Measurements from ENCODE around the gene CACNA1A.
"Not testable (repeated sequence)": the region's sequence is repeated elsewhere in the genome, so short reads cannot be mapped to it uniquely, and the experiment has no call there.

CACNA1A gene

DNA sequence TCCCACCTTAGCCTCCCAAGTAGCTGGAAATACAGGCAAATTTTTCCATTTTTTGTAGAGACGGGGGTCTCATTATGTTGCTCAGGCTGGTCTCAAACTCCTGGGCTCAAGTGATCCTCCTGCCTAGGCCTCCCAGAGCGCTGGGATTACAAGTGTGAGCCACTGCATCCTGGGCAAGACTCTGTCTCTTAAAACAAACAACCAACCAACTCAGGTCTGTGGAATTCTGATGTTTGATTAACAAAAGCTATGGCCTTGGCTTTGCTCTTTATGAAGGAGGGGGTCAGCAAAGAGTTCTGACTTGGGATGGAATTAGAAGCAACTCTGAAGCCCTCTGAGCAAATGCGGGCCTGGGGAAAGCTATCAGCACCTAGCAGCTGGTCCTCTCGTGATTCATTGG is 238.4 kb downstream of the CACNA1A start:
- DNase-seq, result no peak

DNA sequence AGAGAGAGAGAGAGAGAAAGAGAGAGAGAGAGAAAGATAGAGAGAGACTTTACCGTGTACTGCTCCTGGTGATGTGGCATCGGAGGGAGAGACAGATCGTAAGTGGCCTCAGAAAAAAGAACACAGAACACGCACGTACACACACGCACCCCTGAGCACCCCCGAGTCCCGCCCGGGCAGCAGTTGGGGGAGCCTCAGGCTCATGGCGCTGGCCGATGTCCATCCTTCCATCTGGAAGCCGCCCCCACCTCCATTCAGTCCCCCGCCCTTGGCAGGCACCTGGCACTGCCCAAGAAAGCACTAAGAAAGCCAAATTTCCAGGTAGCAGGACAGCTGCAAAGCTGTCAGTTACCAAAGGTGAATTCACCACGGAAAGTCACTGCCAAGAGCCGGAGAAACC is 239.1 kb downstream of the CACNA1A start:
- DNase-seq, result no peak

DNA sequence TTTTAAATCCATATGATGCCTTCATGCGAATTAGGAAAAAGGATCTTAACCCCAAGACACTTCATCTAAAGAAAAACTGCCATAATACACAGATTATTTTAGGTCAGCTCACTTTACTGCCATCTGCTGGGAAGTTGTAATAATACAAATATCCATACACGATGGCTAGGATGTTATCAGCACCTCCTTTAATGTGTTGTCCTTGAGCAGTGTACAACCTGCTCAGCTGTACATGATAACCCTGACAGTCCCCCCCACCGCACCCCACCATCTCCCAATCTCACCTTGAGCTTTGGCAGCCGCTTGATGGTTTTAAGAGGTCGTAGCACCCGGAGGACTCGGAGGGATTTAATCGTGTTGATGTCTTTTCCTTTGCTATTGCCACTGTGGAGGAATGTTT is 243.8 kb downstream of the CACNA1A start:
- DNase-seq, result no peak

DNA sequence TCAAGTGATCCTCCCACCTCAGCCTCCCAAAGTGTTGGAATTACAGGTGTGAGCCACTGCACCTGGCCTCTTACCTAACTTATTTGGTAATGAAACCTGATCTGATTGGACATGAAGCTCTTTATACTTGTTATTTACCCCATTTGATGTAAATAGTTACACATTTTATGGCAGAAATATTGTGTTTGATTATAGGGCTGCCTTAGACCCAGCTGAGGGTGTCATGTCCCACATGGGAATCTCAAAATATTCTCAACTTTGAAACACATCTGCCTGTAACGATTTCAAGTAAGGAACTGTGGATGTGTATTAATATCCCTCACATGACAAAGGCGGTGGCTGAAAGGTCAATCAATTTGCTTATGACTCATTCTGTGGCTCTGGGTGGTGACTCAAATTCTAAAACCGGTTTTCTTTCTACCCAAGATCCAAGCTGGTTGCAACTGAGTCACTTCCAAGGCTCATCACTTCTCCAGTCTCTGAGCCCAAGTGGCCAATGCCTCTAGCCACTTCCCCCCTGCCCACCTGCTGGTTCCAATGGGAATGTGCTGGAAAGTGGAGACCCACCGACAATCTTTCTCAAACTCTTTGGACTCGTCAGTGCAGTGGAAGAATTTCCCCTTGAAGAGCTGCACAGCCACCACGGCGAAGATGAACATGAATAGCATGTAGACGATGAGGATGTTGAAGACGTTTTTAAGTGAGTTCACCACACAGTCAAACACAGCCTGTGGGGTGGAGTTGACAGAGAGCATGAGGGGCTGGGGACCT is 245.2 kb downstream of the CACNA1A start:
- no peak for DNase-seq

DNA sequence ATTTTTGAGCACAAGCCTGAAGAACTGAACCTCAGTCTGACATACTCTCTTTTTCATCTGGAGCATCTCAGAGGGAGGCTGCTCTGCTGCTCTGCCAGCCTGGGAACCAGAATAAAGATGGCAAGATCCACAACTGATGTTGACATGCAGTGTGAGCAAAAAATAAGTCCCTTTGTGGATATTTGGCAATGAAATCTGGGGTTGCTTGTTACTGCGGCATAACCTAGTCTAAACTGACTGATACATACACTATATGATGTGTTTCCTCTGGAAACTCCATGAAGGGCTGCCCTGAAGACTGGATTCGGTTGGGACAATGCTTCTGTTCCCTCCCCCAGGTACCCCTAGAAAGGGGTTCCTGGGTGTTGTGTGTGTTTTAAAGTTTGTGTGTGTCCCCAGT is 249.4 kb downstream of the CACNA1A start:
- DNase-seq, result no peak

DNA sequence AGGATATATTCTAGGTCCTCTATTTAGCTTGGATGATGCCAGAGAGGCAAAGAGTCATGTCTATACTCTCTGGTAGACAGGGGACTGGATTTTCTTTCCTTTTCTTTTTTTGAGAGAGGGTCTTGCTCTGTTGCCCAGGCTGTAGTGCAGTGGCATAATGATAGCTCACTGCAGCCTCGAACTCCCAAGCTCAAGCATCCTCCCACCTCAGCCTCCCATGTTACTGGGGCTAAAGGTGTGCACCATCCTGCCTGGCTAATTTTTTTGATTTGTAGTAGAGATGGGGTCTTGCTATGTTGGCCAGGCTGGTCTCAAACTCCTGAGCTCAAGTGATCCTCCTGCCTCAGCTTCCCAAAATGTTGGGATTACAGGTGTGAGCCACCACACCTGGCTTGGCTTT is 249.9 kb downstream of the CACNA1A start:
- not testable (repeated sequence) for DNase-seq

DNA sequence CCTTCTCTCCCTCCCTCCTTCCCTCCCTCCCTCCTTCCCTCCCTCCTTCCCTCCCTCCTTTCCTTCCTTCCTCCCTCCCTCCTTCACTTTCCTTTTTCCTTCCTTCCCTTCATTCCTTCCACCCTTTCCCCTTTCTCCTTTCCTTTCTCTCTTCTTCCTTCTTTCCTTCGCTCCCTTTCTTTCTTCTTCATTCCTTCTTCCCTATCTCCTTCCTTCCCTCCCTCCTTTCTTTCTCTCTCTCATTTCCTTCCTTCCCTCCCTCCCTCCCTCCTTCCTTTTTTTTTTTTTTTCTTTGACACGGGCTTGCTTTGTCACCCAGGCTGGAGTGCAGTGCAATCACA is 250.6 kb downstream of the CACNA1A start:
- no peak for DNase-seq

DNA sequence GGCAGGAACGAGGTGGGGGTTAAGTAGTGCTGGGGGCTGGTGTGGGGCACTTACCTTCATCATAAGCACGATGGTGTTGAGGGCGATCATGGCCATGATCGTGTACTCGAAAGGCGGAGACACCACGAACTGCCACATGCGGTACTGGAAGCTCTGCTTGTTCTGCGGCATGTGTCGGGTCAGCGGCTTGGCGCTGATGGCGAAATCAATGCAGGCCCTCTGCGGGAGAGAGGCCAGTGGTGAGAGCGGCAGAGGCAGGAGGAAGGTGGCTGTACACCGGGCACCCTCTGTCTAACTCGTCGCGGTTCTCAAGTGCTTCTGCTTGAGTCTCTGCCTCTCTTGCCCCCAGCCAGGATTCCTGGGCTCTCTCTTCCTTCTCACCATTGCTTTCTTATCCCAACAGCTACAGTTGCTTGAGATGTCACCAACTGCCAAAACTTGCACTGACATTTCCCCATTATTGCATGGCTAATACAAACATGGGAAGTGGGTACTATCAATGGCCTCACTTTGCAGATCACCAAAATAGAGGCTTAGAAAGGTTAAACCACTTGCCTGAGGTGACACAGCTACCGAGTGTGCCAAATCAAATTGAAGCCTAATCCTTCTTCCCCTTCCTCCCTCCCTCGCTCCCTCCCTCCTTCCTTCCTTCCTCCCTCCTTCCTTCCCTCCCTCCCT is 251.1 kb downstream of the CACNA1A start:
- no peak for DNase-seq

DNA sequence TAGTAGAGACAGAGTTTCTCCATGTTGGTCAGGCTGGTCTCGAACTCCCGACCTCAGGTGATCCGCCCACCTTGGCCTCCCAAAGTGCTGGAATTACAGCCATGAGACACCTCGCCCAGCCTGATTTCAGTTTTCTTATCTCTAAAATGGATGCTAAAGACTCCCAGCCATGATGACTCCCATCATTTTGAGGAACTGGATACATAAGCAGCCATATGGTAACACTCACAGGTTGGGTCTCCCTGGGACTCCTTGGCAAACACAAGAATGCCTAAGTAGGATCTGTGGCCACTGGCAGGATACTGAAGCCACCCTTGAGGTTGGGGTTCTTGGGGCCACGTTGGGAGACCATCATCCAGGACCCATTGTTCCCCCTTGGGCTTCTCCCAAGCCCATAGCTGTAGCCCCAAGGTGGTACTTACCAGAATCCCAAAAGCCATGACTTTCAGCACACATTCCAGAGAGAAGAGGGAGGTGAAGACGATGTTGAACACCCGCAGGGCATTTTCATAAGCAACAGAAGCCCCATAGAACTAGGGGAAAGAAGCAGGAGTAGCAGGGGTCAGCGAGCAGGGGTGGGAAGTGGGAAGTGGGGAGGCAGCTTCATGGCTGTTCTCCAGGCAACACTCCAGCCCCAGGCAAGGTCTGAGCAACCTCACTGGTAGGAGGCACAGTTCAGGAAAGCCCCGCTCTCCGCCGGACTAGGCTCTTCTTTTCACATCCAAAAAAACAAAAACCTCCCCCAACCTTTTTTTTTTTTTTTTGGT is 253.5 kb downstream of the CACNA1A start:
- no peak for DNase-seq

DNA sequence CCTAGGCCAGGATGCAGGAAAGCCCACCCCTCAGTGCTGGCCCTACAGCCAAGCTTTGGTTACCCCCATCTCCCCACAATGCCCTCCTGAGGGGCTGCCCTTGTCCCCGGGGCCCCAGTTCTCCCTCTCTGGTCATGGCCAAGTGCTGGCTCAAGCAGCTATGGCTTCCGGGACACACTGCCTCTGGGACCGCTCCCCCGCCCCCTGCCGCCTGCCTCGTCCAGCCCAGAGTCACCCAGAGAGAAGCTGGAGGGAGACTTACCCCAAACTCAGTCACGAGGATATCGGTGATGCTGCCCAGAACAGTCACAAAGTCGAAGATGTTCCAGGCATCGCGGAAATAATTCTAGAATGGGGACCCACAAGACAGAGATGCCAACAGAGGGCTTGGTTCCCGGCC is 261.4 kb downstream of the CACNA1A start:
- no peak for DNase-seq

DNA sequence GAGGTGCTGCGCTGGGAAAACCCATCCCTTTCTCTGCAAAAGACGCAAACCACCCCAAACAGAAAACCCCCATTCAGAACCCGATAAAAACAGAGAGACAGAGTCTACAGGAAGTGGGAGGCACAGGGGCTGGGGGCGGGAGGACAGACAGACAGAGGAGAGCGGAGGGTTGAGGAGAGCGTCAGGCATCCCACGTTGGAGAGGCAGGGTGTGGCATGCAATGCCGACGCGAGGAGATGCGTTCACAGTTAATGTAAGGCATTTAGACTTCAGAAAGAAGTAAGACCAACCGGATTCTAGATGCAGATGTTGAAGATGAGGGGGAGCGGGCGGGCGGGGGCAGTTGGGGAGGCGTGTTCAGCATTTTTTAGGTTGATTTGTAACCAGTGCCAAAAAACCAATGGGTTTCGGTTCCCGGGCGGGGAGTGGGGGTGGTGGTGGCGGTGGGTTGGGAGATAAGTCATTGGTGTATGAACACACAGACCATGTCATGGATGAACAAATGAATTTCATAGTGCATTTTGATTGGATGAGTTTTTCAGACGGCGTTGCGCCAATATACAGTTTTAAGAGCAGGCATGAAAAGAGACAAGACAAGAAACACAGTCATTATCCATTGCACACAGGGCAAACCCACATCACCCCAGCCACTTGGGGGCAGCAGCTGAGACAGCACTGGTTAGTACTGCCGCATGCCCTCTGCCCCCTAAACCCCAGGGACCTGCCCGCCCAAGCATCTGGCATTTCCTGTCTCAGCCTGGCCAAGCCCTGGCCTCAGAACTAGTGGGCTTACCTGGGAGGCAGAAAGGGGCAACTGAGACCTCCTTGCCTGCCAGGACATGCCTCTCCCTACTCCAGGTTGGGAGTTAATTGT is 264.8 kb downstream of the CACNA1A start:
- no peak for DNase-seq

DNA sequence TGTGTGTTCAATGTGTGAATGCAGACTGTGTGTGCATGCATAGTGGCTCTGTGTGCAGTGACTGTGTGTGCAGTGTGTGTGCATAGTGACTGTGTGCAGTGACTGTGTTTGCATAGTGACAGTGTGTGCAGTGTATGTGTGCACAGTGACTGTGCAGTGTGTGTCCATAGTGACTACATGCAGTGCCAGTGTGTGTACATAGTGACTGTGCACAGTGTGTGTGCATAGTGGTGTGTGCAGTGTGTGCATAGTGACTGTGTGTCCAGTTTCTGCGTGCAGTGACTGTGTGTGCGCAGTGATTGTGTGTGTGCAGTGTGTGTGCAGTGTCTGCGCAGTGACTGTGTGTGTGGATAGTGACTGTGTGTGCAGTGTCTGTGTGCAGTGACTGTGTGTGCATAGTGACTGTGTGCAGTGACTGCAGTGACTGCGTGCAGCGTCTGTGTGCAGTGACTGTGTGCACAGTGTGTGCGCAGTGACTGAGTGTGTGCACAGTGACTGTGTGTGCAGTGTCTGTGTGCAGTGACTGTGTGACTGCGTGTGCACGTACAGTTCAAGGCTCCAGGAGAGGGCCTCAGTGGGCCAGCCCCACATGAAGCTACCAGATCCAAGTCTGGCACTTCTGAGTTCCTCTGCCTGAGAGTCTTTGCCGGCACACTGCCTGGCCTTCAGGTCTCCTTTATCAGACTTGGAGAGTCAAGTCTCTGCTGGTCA is 265.8 kb downstream of the CACNA1A start:
- no peak for DNase-seq

DNA sequence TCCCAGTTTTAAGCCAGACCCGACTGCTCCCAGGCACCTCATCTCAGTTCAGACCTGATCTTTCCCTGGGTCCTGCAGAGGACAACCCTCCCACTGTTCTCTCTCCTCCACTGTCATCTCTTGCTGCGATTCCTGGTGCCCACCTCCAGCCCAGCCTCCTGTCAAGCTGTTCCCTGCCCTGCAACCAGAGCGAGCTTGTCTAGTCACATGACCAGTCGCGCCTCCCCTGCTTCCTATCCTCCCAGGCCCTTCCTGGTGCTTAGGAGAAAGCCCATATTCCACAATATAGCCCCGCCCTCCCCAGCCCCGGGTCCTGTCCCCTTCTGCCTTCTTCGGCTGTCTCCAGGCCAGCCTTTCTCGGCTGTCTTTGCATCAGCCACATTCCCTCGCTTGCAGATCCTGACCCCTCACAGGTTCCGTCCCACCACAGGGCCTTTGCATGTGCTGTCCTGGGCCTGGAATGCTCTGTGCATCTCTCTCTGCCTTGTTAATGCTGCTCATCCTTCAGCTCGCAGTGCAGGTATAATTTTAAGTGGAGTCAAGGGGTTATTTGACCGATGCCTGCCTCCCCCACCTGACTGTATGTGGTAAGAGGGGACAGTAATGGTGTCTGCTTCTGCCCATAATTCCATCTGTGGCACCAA is 267.3 kb downstream of the CACNA1A start:
- DNase-seq, result no peak

DNA sequence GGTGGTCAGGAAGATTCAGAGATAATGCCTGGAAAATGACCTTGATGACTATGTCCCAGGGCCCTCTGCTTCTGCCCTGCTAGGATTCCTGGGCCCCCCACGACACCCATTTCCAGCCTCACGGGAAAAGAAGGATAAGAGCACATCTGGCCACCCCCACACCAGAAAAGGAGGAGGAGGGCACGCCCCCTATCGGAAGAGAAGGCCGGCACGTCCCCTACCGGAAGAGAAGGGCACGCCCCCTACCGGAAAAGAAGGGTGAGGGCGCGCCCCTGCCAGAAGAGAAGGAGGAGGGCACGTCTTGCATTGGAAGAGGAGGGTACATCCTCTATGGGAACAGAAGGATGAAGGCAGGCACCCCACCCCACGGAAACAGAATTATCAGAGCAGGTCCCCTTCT is 271.8 kb downstream of the CACNA1A start:
- DNase-seq, result no peak

DNA sequence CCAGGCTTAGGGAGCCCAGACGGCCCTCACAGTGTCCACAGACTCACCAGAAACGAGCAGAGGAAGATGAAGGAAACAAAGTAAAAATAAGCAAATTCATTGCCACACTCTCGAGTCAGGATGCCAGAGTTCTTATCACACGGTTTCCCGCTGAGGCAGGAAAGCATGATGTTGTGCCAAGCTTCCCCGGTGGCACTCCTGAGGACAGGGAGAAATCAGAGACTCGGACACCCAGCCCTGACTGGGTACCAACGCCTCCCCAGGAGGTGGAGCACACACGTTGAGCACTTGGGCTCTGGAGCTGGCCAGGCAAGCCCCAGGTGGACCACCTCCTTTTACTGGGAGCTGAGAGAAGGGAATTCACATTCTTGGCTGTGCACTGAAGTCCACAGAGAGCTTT is 274.6 kb downstream of the CACNA1A start:
- no peak for DNase-seq

DNA sequence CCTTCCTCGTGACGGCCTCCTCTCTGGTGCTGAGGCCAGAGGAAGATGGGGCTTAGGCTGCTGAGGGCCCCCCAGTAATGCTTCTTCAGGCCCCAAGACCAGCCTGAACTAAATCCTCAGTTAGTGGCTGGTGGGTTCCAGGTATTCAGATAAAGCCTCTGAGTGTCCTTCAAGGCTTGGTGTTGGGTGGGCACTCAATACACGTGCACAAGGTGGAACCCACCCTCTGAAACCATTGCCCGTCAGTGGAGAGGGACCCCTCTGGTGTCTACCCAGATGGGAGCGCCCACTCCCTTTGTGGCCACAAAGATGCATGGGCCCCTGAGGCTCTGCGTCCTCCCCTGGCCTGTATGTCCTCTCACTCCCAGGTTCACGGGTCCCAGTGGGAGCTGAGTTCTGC is 277.0 kb downstream of the CACNA1A start:
- DNase-seq, result no peak

DNA sequence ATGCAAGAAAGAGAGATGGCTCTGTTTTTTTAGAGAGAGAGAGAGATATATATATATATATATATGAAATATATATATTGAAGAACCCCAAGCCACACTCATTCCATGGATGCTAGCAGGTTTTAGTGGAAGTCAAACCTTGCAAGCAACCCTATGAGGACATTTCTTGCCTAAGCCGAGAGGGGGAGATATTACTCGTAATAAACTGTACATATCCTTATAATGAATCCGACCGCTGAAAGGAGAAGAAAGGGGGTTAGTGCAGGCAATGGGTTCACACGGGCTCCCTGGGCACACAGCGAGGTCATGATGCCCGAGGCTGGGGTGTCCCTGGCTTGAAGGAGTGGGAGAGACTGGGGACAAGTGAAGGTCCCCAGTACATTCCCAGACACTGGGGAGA is 277.7 kb downstream of the CACNA1A start:
- DNase-seq, result no peak

DNA sequence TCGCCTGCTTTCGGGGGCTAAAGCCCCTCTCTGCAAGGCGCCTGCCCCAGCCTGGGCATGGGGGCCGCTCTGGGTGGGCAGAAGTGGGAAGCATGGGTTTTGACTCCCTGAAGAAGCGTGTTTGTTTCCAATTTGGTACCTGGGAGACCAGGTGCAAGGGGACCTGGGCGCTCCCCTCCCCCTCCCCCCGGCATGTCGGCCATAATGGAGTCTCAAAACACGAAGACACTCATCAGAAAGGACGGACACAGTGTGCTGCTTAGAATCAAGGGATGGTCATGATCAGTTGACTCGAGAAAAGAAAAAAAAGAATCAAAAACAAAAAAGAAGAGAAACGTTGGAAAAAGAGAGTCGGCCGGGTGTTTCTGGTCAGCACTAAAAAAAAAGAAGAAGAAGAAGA is 279.3 kb downstream of the CACNA1A start:
- DNase-seq, result no peak

DNA sequence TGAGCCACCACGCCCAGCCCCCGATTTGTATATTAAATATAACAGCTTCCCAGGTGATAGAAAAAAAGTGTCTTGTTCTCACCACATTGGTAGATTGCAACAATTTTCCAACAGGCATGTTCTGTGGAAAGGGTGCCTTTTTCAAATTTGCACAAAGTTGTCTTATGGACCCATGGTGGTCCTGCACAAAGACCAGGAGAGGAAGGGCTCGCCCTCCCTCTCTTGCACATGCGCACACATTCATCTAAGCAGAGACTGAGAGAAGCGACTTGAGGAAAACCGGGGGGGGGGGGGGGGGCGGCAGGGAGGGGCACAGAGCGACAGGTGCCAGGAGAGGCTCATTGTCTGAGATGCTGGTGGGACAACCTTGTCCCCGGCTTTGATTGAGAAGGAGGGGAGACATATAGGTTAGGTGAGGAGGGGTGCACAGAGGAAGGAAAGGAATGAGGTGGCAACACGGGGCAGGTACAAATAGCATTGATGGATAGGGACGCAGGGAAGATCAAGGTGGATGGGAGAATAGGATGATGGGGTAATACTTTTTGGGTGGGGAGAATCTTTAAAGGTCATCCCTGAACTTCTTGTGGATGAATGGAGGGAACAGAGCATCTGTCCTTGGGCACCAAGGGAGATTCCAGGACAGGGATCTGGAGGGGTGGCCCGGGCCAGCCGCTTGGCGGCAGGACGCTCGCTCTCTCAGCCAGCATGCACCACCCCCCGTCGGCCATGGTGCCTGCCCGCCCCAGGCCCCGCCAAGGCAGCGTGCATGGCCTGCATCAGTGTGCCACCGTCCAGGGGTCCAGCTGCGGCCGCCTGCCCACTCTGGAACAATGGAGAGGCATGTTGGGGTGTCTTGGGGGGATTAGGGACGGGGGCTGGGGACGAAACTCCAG is 280.1 kb downstream of the CACNA1A start:
- no peak for DNase-seq

DNA sequence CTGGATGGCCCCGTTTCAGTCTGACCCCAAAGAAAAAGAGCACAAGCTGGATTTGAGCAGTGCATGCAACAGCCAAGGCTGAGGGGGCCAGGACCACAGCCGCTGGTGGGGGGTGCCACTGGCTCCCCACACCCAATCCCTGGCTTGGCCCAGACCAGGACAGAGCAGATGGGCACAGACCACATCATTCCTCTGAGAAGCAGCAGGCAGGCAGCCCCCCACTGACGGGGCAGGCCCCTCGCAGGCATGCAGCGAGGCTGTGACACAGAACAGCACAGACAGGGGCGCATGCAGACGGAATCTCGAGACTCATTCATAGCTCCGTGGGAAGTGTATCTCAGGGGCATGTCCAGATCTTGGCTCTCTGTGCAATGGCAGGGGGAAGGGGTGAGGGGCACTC is 281.2 kb downstream of the CACNA1A start:
- no peak for DNase-seq

DNA sequence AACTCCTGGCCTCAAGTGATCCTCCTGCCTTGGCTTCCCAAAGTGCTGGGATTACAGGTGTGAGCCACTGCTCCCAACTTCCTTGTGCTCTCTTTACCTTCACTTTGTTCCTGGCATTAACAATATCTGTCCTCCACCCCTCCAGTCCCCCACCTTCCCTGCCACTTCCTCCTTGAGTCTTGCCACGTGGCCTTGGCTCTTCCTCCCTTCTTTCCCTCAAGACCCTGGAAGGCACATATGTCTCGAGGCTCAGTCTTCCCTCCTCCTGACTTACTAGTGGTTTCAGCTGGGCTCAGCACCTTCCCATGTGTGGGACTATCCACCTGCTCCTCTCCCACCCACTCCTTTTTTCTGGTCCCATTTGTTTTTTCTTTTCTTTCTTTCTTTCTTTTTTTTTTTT is 285.4 kb downstream of the CACNA1A start:
- no peak for DNase-seq
